Left colon (tissue), 2 donors: ENCODE results near the gene UBFD1. TPM values are rescaled to one million over a fixed set of nuclear protein-coding genes. Genes with fewer than 3 reads are reported as not detected.
"Not testable (repeated sequence)": the region's sequence is repeated elsewhere in the genome, so short reads cannot be mapped to it uniquely, and the experiment has no call there.

Experiments used
- ATAC-seq: fragments of 200-7000 bp; cut with Tn5 transposase; one replicate; pipeline ENCODE4 v1.9.1; 2020; ENCODE audit warnings: mild to moderate bottlenecking, moderate library complexity
- DNase-seq, 2 donors: peaks; one replicate each; pipeline ENCODE4 v3.0.0-alpha.2; 2020
- intact Hi-C, 2 donors: fragments of 100-400 bp; cut with DNase I in 1 of 2; cut with micrococcal nuclease in 1 of 2; formaldehyde crosslinking; loops; one replicate each; pipeline versions ENCODE4 v1.11.2 to v1.14.0; 2022; cut with DNase I, micrococcal nuclease
- long read RNA-seq: library from polyadenylated mRNA; unstranded; transcript quantifications from one replicate; pipeline ENCODE4 v2.0.0, GENCODE V29; 2021
- total RNA-seq, 2 donors: library from RNA; stranded (reverse); fragmentation: NEBNext Ultra II Directional; extraction: Animal tissue kit (Norgen Biotek cat#: 25700); gene quantifications; one replicate each; pipeline ENCODE4 v1.2.1, GENCODE V29; 2021
- donor health status: DM: no; HTN: no; CAD: no.
- donor health status: DM: yes; HTN: yes; CAD: no.

The UBFD1 gene
- 10 to 100 TPM; 26.5 to 27.7 TPM for total RNA-seq
- long read RNA-seq, full-length matches to known transcripts, result 2 of 10 reads
- long read RNA-seq, partial matches to known transcripts, result 0 of 10 reads
- long read RNA-seq, other reads (novel, unspliced or antisense), result 8 of 10 reads

- ATAC-seq (peak; percentile 93), DNase-seq (peak; percentile 99)
- intact Hi-C loops, result no loop called here
These were observed at the start of gene UBFD1, which contains the start of gene EARS2 for GRCh38 chr16:23556881-23557778. UBFD1 (plus strand) TSS chr16:23557727; CDS start chr16:23557743, 16 bp downstream. EARS2 (minus strand) TSS chr16:23557350; CDS start chr16:23557343, 7 bp downstream.

GRCh38 chr16:23508589-23509440 lies 48.7 kb upstream of the UBFD1 start:
- ATAC-seq, result peak; percentile 34
- intact Hi-C loops, result no loop called here
- peak in 1 of 2 donors; percentile 34 for DNase-seq

GRCh38 chr16:23509441-23509754 lies 48.1 kb upstream of the UBFD1 start:
- intact Hi-C loops, result no loop called here
- no peak for ATAC-seq
- no peak for DNase-seq

- DNase-seq (peak in 1 of 2 donors; percentile 38), ATAC-seq (peak; percentile 49)
- intact Hi-C loops, result no loop called here
These were observed 47.8 kb upstream of the UBFD1 start for GRCh38 chr16:23509782-23510163.

GRCh38 chr16:23510164-23510914 lies 47.2 kb upstream of the UBFD1 start, which contains the start of gene GGA2:
GGA2 (minus strand) TSS chr16:23510494; CDS start chr16:23510411, 83 bp downstream.
- intact Hi-C loops, result no loop called here
- DNase-seq, result peak; percentile 76 to 86
- peak; percentile 95 for ATAC-seq

- DNase-seq, ATAC-seq, intact Hi-C loops: not testable (repeated sequence)
These were observed 46.6 kb upstream of the UBFD1 start for GRCh38 chr16:23510915-23511270.

- ATAC-seq (no peak), DNase-seq (no peak)
- intact Hi-C loops, result no loop called here
These were observed 45.8 kb upstream of the UBFD1 start for GRCh38 chr16:23511731-23512130.

GRCh38 chr16:23512168-23512695 lies 45.3 kb upstream of the UBFD1 start:
- ATAC-seq (no peak), DNase-seq (no peak)
- intact Hi-C loops, result no loop called here

- intact Hi-C loops, result no loop called here
- DNase-seq, result no peak
- no peak for ATAC-seq
These were observed 43.0 kb upstream of the UBFD1 start for GRCh38 chr16:23514381-23515152.

GRCh38 chr16:23515881-23516280 lies 41.6 kb upstream of the UBFD1 start:
- intact Hi-C loops, result no loop called here

GRCh38 chr16:23516366-23517137 lies 41.0 kb upstream of the UBFD1 start:
- no peak for DNase-seq
- no peak for ATAC-seq
- intact Hi-C loops, result no loop called here

More at GRCh38 chr16:23515881-23516280, 41.6 kb upstream of the UBFD1 start:
- DNase-seq, result no peak
- ATAC-seq, result no peak

GRCh38 chr16:23518435-23518891 lies 39.1 kb upstream of the UBFD1 start:
- DNase-seq (no peak), ATAC-seq (peak; percentile 58)
- intact Hi-C loops, result no loop called here

GRCh38 chr16:23519282-23519681 lies 38.2 kb upstream of the UBFD1 start:
- DNase-seq (no peak), ATAC-seq (no peak)
- intact Hi-C loops, result no loop called here

- intact Hi-C loops, result no loop called here
- DNase-seq, result no peak
- ATAC-seq, result no peak
These were observed 37.0 kb upstream of the UBFD1 start for GRCh38 chr16:23520500-23520899.

- ATAC-seq (no peak), DNase-seq (no peak)
- intact Hi-C loops, result no loop called here
These were observed 36.3 kb upstream of the UBFD1 start for GRCh38 chr16:23521037-23521743.

GRCh38 chr16:23521965-23522364 lies 35.6 kb upstream of the UBFD1 start:
- intact Hi-C loops, result no loop called here
- ATAC-seq (no peak), DNase-seq (no peak)
